Measurements from ENCODE around the gene NOVA2. TPM values are rescaled to one million over a fixed set of nuclear protein-coding genes. Genes with fewer than 3 reads are reported as not detected.
A peak's percentile ranks its signal among the peaks of the same experiment; 100 is the strongest.

Gene NOVA2
- total RNA-seq, 8 experiments from 2014 or later, result 0.09 to 23.5 (median 11.0) TPM

GRCh38 chr19:45971260-45971902 is 2.3 kb downstream of the NOVA2 start:
- WGBS, 10 experiments, result 24 to 27% methylated on average over 2 of the region's 11 CpGs; no CpG with 5 or more reads in 8 of the 10 experiments
- peaks cover 24 to 30% of the 10 kb centered on the region in 2 donors for H3K4me1 ChIP-seq (replicated peaks in 1 of 2)
- H3K4me3 ChIP-seq, result peak overlapping the region; percentile 86 to 99 (median 95)
- ATAC-seq (replicated peaks in 6 of 8), result no peak
- H3K27ac ChIP-seq, result no peak overlapping the region
- in situ Hi-C loops (cut with MboI; ENCODE audit: low pct_unique_long_range_greater_than_20kb in 2 of 9, low sequenced_read_pairs in 9 of 9, unreplicated experiment in 9 of 9), result no loop called here

GRCh38 chr19:45969676-45970075 is 4.0 kb downstream of the NOVA2 start:
- Histone ChIP-seq H3K4me1 (replicated peaks in 1 of 2) (peaks cover 7 to 13% of the 10 kb centered on the region in 2 donors), H3K27ac (no peak overlapping the region), H3K4me3 (no peak overlapping the region)
- in situ Hi-C loops (cut with MboI; ENCODE audit: low pct_unique_long_range_greater_than_20kb in 2 of 9, low sequenced_read_pairs in 9 of 9, unreplicated experiment in 9 of 9), result no loop called here
- ATAC-seq (replicated peaks in 6 of 8), result no peak
- WGBS, 10 experiments, result 20 to 100% (median 90%) methylated on average over 1 to 3 of the region's 5 CpGs; no CpG with 5 or more reads in 3 of the 10 experiments

- H3K4me1 ChIP-seq (replicated peaks in 1 of 2), result peaks cover 0 to 6% of the 10 kb centered on the region in 2 donors
- no peak for ATAC-seq (replicated peaks in 6 of 8)
- in situ Hi-C loops (cut with MboI; ENCODE audit: low pct_unique_long_range_greater_than_20kb in 2 of 9, low sequenced_read_pairs in 9 of 9, unreplicated experiment in 9 of 9), result no loop called here
- no peak overlapping the region for H3K27ac ChIP-seq
- WGBS, 10 experiments, result 61 to 100% (median 92%) methylated on average over 1 to 9 of the region's 9 CpGs; no CpG with 5 or more reads in 2 of the 10 experiments
- no peak overlapping the region for H3K4me3 ChIP-seq
Observed at GRCh38 chr19:45968626-45969025, 5.0 kb downstream of the NOVA2 start.

- WGBS, 10 experiments, result 27 to 100% (median 83%) methylated on average over 1 to 6 of the region's 7 CpGs; no CpG with 5 or more reads in 4 of the 10 experiments
- no peak overlapping the region for H3K4me3 ChIP-seq
- H3K4me1 ChIP-seq (replicated peaks in 1 of 2), result peaks cover 0 to 6% of the 10 kb centered on the region in 2 donors
- H3K27ac ChIP-seq, result no peak overlapping the region
- no peak for ATAC-seq (replicated peaks in 6 of 8)
- in situ Hi-C loops (cut with MboI; ENCODE audit: low pct_unique_long_range_greater_than_20kb in 2 of 9, low sequenced_read_pairs in 9 of 9, unreplicated experiment in 9 of 9), result no loop called here
Observed at GRCh38 chr19:45967246-45967645, 6.4 kb downstream of the NOVA2 start.

GRCh38 chr19:45962021-45962420 is 11.6 kb downstream of the NOVA2 start:
- in situ Hi-C loops (cut with MboI; ENCODE audit: low pct_unique_long_range_greater_than_20kb in 2 of 9, low sequenced_read_pairs in 9 of 9, unreplicated experiment in 9 of 9), result no loop called here

GRCh38 chr19:45960595-45961235 is 12.9 kb downstream of the NOVA2 start:
- Histone ChIP-seq H3K27ac (peak overlapping the region; percentile 52 to 72), H3K4me1 (replicated peaks in 1 of 2) (peaks cover 26 to 33% of the 10 kb centered on the region in 2 donors), H3K4me3 (no peak overlapping the region)
- in situ Hi-C loops (cut with MboI; ENCODE audit: low pct_unique_long_range_greater_than_20kb in 2 of 9, low sequenced_read_pairs in 9 of 9, unreplicated experiment in 9 of 9), result no loop called here
- 0 to 40% (median 33%) methylated on average over 1 to 2 of the region's 19 CpGs; no CpG with 5 or more reads in 7 of the 10 experiments for WGBS, 10 experiments
- ATAC-seq (replicated peaks in 6 of 8), result peak in 7 of 8 experiments; percentile 36 to 61 (median 51)

More at GRCh38 chr19:45962021-45962420, 11.6 kb downstream of the NOVA2 start:
- ATAC-seq (replicated peaks in 6 of 8), result no peak
- H3K27ac ChIP-seq, result no peak overlapping the region
- no peak overlapping the region for H3K4me3 ChIP-seq
- H3K4me1 ChIP-seq (replicated peaks in 1 of 2), result peaks cover 15 to 23% of the 10 kb centered on the region in 2 donors
- WGBS, 10 experiments, result 63 to 100% (median 90%) methylated on average over 1 to 11 of the region's 15 CpGs; no CpG with 5 or more reads in 3 of the 10 experiments

GRCh38 chr19:45959517-45960025 is 14.1 kb downstream of the NOVA2 start:
- Histone ChIP-seq H3K4me1 (replicated peaks in 1 of 2) (peaks cover 37 to 45% of the 10 kb centered on the region in 2 donors), H3K4me3 (no peak overlapping the region), H3K27ac (peak overlapping the region; percentile 52 to 72)
- in situ Hi-C loops (cut with MboI; ENCODE audit: low pct_unique_long_range_greater_than_20kb in 2 of 9, low sequenced_read_pairs in 9 of 9, unreplicated experiment in 9 of 9), result no loop called here
- no peak for ATAC-seq (replicated peaks in 6 of 8)
- WGBS, 10 experiments, result 15 to 80% (median 53%) methylated on average over 1 to 7 of the region's 8 CpGs; no CpG with 5 or more reads in 1 of the 10 experiments

GRCh38 chr19:45958769-45959516 is 14.7 kb downstream of the NOVA2 start:
- no peak overlapping the region for H3K4me3 ChIP-seq
- no peak overlapping the region for H3K27ac ChIP-seq
- WGBS, 10 experiments, result 35 to 100% (median 86%) methylated on average over 1 to 7 of the region's 12 CpGs; no CpG with 5 or more reads in 3 of the 10 experiments
- in situ Hi-C loops (cut with MboI; ENCODE audit: low pct_unique_long_range_greater_than_20kb in 2 of 9, low sequenced_read_pairs in 9 of 9, unreplicated experiment in 9 of 9), result no loop called here
- peak in 1 of 8 experiments; percentile 25 for ATAC-seq (replicated peaks in 6 of 8)
- peaks cover 40 to 47% of the 10 kb centered on the region in 2 donors for H3K4me1 ChIP-seq (replicated peaks in 1 of 2)

- H3K27ac ChIP-seq, result no peak overlapping the region
- no peak overlapping the region for H3K4me3 ChIP-seq
- WGBS, 10 experiments, result 17 to 100% (median 92%) methylated on average over 1 to 6 of the region's 6 CpGs; no CpG with 5 or more reads in 5 of the 10 experiments
- peaks cover 46 to 53% of the 10 kb centered on the region in 2 donors for H3K4me1 ChIP-seq (replicated peaks in 1 of 2)
- in situ Hi-C loops (cut with MboI; ENCODE audit: low pct_unique_long_range_greater_than_20kb in 2 of 9, low sequenced_read_pairs in 9 of 9, unreplicated experiment in 9 of 9), result no loop called here
- ATAC-seq (replicated peaks in 6 of 8), result no peak
Observed at GRCh38 chr19:45958320-45958719, 15.3 kb downstream of the NOVA2 start.

- H3K4me1 ChIP-seq (replicated peaks in 1 of 2), result peaks cover 56 to 59% of the 10 kb centered on the region in 2 donors
- ATAC-seq (replicated peaks in 6 of 8), result peak in 6 of 8 experiments; percentile 3 to 16 (median 8)
- 43 to 86% (median 67%) methylated on average over 1 to 6 of the region's 13 CpGs; no CpG with 5 or more reads in 3 of the 10 experiments for WGBS, 10 experiments
- H3K4me3 ChIP-seq, result no peak overlapping the region
- peak overlapping the region; percentile 78 to 99 for H3K27ac ChIP-seq
- in situ Hi-C loops (cut with MboI; ENCODE audit: low pct_unique_long_range_greater_than_20kb in 2 of 9, low sequenced_read_pairs in 9 of 9, unreplicated experiment in 9 of 9), result no loop called here
Observed at GRCh38 chr19:45955905-45956608, 17.6 kb downstream of the NOVA2 start.

GRCh38 chr19:45954156-45954555 is 19.5 kb downstream of the NOVA2 start:
- peaks cover 40 to 49% of the 10 kb centered on the region in 2 donors for H3K4me1 ChIP-seq (replicated peaks in 1 of 2)
- peak overlapping the region; percentile 99 for H3K27ac ChIP-seq
- H3K4me3 ChIP-seq, result peak overlapping the region in 2 of 5 donors; percentile 2 to 33
- 0 to 6% methylated on average over 2 to 5 of the region's 9 CpGs; no CpG with 5 or more reads in 8 of the 10 experiments for WGBS, 10 experiments
- in situ Hi-C loops (cut with MboI; ENCODE audit: low pct_unique_long_range_greater_than_20kb in 2 of 9, low sequenced_read_pairs in 9 of 9, unreplicated experiment in 9 of 9), result no loop called here
- peak in 5 of 8 experiments; percentile 72 to 78 (median 73) for ATAC-seq (replicated peaks in 6 of 8)

- WGBS, 10 experiments, result 20 to 100% (median 63%) methylated on average over 1 to 6 of the region's 8 CpGs; no CpG with 5 or more reads in 3 of the 10 experiments
- in situ Hi-C loops (cut with MboI; ENCODE audit: low pct_unique_long_range_greater_than_20kb in 2 of 9, low sequenced_read_pairs in 9 of 9, unreplicated experiment in 9 of 9), result no loop called here
- H3K4me3 ChIP-seq, result peak overlapping the region in 3 of 5 donors; percentile 12 to 33 (median 22)
- peak in 1 of 8 experiments; percentile 1 for ATAC-seq (replicated peaks in 6 of 8)
- H3K4me1 ChIP-seq (replicated peaks in 1 of 2), result peaks cover 40 to 49% of the 10 kb centered on the region in 2 donors
- peak overlapping the region; percentile 99 for H3K27ac ChIP-seq
Observed at GRCh38 chr19:45953676-45954075, 20.0 kb downstream of the NOVA2 start.

All from motor neuron (in vitro differentiated cells).